ENCODE results near the gene OR13H1. TPM values are rescaled to one million over a fixed set of nuclear protein-coding genes. Genes with fewer than 3 reads are reported as not detected.
"Not testable (repeated sequence)": the region's sequence is repeated elsewhere in the genome, so short reads cannot be mapped to it uniquely, and the experiment has no call there.

Gene OR13H1
- polyA plus RNA-seq, 2 donors, result not detected

DNA sequence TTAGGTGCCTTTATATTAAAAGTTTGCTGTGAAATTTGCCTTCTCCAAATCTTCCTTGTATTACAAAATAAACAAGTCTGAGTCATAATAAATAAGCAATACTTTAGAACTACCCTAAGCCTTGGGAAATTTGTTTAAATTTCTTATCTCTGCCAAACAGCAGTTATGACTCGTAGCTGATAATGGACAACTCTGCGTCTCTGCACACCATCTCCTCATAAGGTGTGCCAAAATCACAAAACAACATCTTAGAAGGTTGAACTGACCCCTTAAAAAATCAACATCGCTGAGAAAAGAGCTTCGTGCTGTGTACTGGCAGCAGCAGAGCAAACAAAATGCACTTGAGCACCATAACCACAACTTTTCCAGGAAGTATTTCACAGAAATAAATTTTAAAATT lies 22.0 kb downstream of the OR13H1 start:
- H3K27ac ChIP-seq (ENCODE audit: low read depth in 2 of 2, low read length in 1 of 2), result no peak overlapping the region
- H3K4me1 ChIP-seq (ENCODE audit: control insufficient read depth in 2 of 2, insufficient read depth in 2 of 2, low read length in 1 of 2), result no peaks in the 10 kb centered on the region
- WGBS, 2 donors, result 47 to 49% methylated on average over 4 of the region's 4 CpGs
- H3K36me3 ChIP-seq (ENCODE audit: control insufficient read depth in 2 of 2, insufficient read depth in 2 of 2, low read length in 1 of 2), result no peaks in the 10 kb centered on the region
- H3K9me3 ChIP-seq (ENCODE audit: control insufficient read depth in 2 of 2, insufficient read depth in 1 of 2, low read depth in 1 of 2, low read length in 1 of 2), result no peaks in the 10 kb centered on the region
- H3K27me3 ChIP-seq (ENCODE audit: control insufficient read depth in 1 of 2, insufficient read depth in 2 of 2, low read length in 2 of 2), result peaks cover 0 to 4% of the 10 kb centered on the region in 2 donors
- H3K4me3 ChIP-seq (ENCODE audit: low read depth in 1 of 2, low read length in 2 of 2), result no peak overlapping the region

DNA sequence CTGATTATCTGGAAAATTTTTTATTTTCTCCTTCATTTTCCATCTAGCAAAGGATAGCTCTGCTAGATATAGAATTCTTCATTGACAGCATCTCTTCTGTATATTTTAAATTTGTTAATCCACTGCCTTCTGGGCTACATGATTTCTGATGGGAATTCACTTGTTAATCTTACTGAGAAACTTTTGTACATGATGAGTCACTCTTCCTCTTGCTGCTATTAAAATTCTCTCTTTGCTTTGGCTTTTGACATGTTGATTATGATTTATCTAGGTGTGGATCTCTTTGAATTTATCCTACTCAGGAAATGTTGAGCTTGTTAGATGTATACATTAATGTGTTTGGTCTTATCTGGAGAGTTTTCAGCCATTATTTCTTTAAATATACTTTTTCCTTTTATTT lies 27.5 kb downstream of the OR13H1 start:
- Histone ChIP-seq H3K27ac (ENCODE audit: low read depth in 2 of 2, low read length in 1 of 2) (no peak overlapping the region), H3K4me1 (ENCODE audit: control insufficient read depth in 2 of 2, insufficient read depth in 2 of 2, low read length in 1 of 2) (no peaks in the 10 kb centered on the region), H3K4me3 (ENCODE audit: low read depth in 1 of 2, low read length in 2 of 2) (no peak overlapping the region), H3K27me3 (ENCODE audit: control insufficient read depth in 1 of 2, insufficient read depth in 2 of 2, low read length in 2 of 2) (peaks cover 0 to 4% of the 10 kb centered on the region in 2 donors), H3K36me3 (ENCODE audit: control insufficient read depth in 2 of 2, insufficient read depth in 2 of 2, low read length in 1 of 2) (no peaks in the 10 kb centered on the region), H3K9me3 (ENCODE audit: control insufficient read depth in 2 of 2, insufficient read depth in 1 of 2, low read depth in 1 of 2, low read length in 1 of 2) (no peaks in the 10 kb centered on the region)

DNA sequence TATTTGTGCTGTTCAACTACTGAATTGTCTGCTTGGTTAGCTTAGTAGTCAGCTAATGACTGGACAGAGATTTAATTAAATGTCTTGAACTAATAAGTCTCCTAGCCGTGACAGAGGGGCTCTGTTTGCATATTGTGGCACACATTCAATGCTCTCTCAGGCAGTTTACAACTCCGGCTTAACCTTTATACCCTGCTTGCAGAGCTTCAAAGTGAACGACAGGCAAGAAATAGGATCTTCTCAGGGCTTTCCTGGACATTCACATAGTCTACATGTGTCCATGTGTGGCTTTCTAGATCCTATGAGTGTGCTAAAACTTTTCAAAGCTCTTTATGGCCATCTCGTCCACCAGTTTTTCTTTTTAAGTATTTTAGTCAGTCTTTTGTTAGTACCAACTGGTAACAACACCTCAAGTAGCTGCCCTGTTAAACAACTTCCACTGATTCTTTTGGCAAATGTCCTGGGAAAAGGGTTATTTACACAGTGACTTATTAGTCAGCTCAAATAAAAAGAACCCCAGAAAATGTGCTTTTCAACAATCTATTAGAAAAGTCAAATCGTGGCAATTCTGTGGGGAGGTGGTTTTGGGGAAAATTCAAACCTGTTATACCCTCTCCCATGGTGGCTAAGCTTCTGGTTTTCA lies 28.6 kb downstream of the OR13H1 start:
- 19 to 40% methylated on average over 5 of the region's 5 CpGs for WGBS, 2 donors
- no peaks in the 10 kb centered on the region for H3K27me3 ChIP-seq (ENCODE audit: control insufficient read depth in 1 of 2, insufficient read depth in 2 of 2, low read length in 2 of 2)

DNA sequence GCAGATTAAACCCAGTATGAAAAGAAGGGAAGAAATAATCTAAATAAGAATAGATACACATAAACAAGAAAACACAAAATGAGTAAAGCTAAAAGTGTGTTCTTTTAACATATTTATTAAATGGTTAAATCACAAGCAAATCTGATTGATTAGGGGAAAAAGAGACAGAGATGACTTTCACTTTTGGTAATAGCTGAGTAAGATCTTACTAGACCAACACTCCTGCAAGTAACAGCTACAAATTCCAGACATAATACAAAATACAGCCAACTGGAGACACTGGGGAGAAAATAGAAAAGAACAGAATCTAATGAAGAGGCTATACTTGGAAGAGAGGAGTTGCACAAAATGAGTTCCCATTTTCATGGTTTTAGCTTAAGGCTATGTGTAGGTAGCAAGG lies 33.5 kb downstream of the OR13H1 start:
- no peak overlapping the region for H3K27ac ChIP-seq (ENCODE audit: low read depth in 2 of 2, low read length in 1 of 2)
- no peak overlapping the region for H3K4me3 ChIP-seq (ENCODE audit: low read depth in 1 of 2, low read length in 2 of 2)
- H3K9me3 ChIP-seq (ENCODE audit: control insufficient read depth in 2 of 2, insufficient read depth in 1 of 2, low read depth in 1 of 2, low read length in 1 of 2), result no peaks in the 10 kb centered on the region
- H3K27me3 ChIP-seq (ENCODE audit: control insufficient read depth in 1 of 2, insufficient read depth in 2 of 2, low read length in 2 of 2), result no peaks in the 10 kb centered on the region
- H3K4me1 ChIP-seq (ENCODE audit: control insufficient read depth in 2 of 2, insufficient read depth in 2 of 2, low read length in 1 of 2), result no peaks in the 10 kb centered on the region
- H3K36me3 ChIP-seq (ENCODE audit: control insufficient read depth in 2 of 2, insufficient read depth in 2 of 2, low read length in 1 of 2), result no peaks in the 10 kb centered on the region

More for the DNA sequence above, 28.6 kb downstream of the OR13H1 start:
- no peaks in the 10 kb centered on the region for H3K4me1 ChIP-seq (ENCODE audit: control insufficient read depth in 2 of 2, insufficient read depth in 2 of 2, low read length in 1 of 2)
- no peaks in the 10 kb centered on the region for H3K9me3 ChIP-seq (ENCODE audit: control insufficient read depth in 2 of 2, insufficient read depth in 1 of 2, low read depth in 1 of 2, low read length in 1 of 2)
- no peak overlapping the region for H3K27ac ChIP-seq (ENCODE audit: low read depth in 2 of 2, low read length in 1 of 2)
- no peak overlapping the region for H3K4me3 ChIP-seq (ENCODE audit: low read depth in 1 of 2, low read length in 2 of 2)
- no peaks in the 10 kb centered on the region for H3K36me3 ChIP-seq (ENCODE audit: control insufficient read depth in 2 of 2, insufficient read depth in 2 of 2, low read length in 1 of 2)

DNA sequence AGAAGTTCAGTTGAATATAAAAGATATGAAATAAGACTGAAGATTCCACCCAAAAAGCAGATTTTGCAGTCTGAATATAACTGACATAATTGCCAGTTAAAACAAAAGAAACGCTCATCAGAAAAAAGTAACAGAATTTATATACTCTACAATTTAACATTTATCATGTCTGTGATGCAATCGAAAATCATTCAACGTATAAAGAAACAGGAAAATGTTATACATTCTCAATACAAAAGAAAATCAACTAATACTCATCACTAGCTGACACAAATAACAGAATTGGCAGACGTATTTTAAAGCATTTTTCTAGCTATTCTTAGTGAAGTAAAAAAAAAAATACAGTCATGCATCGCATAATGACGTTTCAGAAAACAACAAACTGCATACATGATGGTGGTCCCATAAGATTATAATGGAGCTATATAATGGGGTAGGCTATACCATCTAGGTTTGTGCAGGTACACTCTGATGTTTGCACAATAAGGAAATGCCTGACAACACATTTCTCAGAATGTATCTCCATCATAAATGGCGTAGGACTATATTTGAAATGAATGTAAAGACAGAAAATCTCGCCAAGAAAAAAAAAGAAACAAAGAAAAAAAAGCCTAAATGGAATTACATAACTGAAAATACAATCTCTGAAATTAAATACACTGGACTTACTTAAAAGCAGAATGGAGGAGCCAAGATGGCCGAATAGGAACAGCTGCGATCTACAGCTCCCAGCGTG lies 34.3 kb downstream of the OR13H1 start:
- 75 to 86% methylated on average over 11 of the region's 11 CpGs for WGBS, 2 donors
- Histone ChIP-seq H3K4me1 (ENCODE audit: control insufficient read depth in 2 of 2, insufficient read depth in 2 of 2, low read length in 1 of 2) (no peaks in the 10 kb centered on the region), H3K27me3 (ENCODE audit: control insufficient read depth in 1 of 2, insufficient read depth in 2 of 2, low read length in 2 of 2) (no peaks in the 10 kb centered on the region), H3K9me3 (ENCODE audit: control insufficient read depth in 2 of 2, insufficient read depth in 1 of 2, low read depth in 1 of 2, low read length in 1 of 2) (no peaks in the 10 kb centered on the region), H3K27ac (ENCODE audit: low read depth in 2 of 2, low read length in 1 of 2) (no peak overlapping the region), H3K4me3 (ENCODE audit: low read depth in 1 of 2, low read length in 2 of 2) (no peak overlapping the region), H3K36me3 (ENCODE audit: control insufficient read depth in 2 of 2, insufficient read depth in 2 of 2, low read length in 1 of 2) (no peaks in the 10 kb centered on the region)

DNA sequence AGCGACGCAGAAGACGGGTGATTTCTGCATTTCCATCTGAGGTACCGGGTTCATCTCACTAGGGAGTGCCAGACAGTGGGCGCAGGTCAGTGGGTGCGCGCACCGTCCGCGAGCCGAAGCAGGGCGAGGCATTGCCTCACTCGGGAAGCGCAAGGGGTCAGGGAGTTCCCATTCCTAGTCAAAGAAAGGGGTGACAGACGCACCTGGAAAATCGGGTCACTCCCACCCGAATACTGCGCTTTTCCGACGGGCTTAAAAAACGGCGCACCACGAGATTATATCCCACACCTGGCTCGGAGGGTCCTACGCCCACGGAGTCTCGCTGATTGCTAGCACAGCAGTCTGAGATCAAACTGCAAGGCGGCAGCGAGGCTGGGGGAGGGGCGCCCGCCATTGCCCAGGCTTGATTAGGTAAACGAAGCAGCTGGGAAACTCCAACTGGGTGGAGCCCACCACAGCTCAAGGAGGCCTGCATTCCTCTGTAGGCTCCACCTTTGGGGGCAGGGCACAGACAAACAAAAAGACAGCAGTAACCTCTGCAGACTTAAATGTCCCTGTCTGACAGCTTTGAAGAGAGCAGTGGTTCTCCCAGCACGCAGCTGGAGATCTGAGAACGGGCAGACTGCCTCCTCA lies 35.0 kb downstream of the OR13H1 start:
- 79 to 91% methylated on average over 22 to 28 of the region's 34 CpGs for WGBS, 2 donors
- H3K27ac ChIP-seq (ENCODE audit: low read depth in 2 of 2, low read length in 1 of 2), result not testable (repeated sequence)

DNA sequence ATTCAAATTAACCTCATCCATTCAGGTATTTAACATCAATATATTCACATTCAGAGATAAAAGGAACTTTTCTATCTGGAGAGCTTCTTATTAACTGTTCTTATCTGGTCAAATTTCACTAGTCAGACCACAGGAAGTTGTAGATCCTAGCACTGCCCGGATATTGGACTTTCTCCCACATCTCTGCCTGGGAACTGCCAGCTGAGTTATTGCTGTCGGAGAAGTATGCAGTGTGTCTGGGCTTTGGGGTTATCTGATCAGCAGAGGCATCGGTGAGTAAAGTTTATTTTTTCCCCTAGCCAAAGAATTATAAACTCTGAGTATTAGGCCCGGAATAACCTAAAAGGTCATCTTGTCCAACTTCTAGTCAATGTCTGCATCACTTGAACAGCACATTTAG lies 45.1 kb downstream of the OR13H1 start:
- H3K36me3 ChIP-seq (ENCODE audit: control insufficient read depth in 2 of 2, insufficient read depth in 2 of 2, low read length in 1 of 2), result no peaks in the 10 kb centered on the region
- WGBS, 2 donors, result 31 to 34% methylated on average over 4 of the region's 4 CpGs
- H3K9me3 ChIP-seq (ENCODE audit: control insufficient read depth in 2 of 2, insufficient read depth in 1 of 2, low read depth in 1 of 2, low read length in 1 of 2), result no peaks in the 10 kb centered on the region
- H3K27ac ChIP-seq (ENCODE audit: low read depth in 2 of 2, low read length in 1 of 2), result no peak overlapping the region
- no peak overlapping the region for H3K4me3 ChIP-seq (ENCODE audit: low read depth in 1 of 2, low read length in 2 of 2)
- no peaks in the 10 kb centered on the region for H3K4me1 ChIP-seq (ENCODE audit: control insufficient read depth in 2 of 2, insufficient read depth in 2 of 2, low read length in 1 of 2)
- peaks cover 0 to 5% of the 10 kb centered on the region in 2 donors for H3K27me3 ChIP-seq (ENCODE audit: control insufficient read depth in 1 of 2, insufficient read depth in 2 of 2, low read length in 2 of 2)

More for the DNA sequence above, 35.0 kb downstream of the OR13H1 start:
- H3K9me3 ChIP-seq (ENCODE audit: control insufficient read depth in 2 of 2, insufficient read depth in 1 of 2, low read depth in 1 of 2, low read length in 1 of 2); H3K4me1 ChIP-seq (ENCODE audit: control insufficient read depth in 2 of 2, insufficient read depth in 2 of 2, low read length in 1 of 2); H3K4me3 ChIP-seq (ENCODE audit: low read depth in 1 of 2, low read length in 2 of 2); H3K36me3 ChIP-seq (ENCODE audit: control insufficient read depth in 2 of 2, insufficient read depth in 2 of 2, low read length in 1 of 2); H3K27me3 ChIP-seq (ENCODE audit: control insufficient read depth in 1 of 2, insufficient read depth in 2 of 2, low read length in 2 of 2): not testable (repeated sequence)
